ENCODE data around the gene CAPNS1. TPM values are rescaled to one million over a fixed set of nuclear protein-coding genes. Genes with fewer than 3 reads are reported as not detected.

CAPNS1 gene
- total and polyA plus RNA-seq, 2 of the 13 experiments (the other 11 are each of a cell fraction or from before 2014, with no cell fraction given) = 322 to 526 TPM

GRCh38 chr19:36120092-36120983 lies 19.5 kb upstream of the CAPNS1 start (continued):
- TF ChIP-seq ZNF317 (CRISPR knock-in tag; IDR thresholded peaks at IDR 0.05) = peak; percentile 97
- TF ChIP-seq HBP1 (CRISPR knock-in tag; IDR thresholded peaks at IDR 0.05; ENCODE audit: low read depth) = peak; percentile 100
- no peak for TF ChIP-seq ZNF646 (CRISPR knock-in tag; IDR thresholded peaks at IDR 0.05)
- TF ChIP-seq HNF1A (IDR thresholded peaks at IDR 0.05; ENCODE audit: low read depth) = peak; percentile 44; the same call in 1 of the 2 replicates
- peak; percentile 69; the same call in 1 of the 2 replicates for TF ChIP-seq HNF1A (CRISPR knock-in tag; IDR thresholded peaks at IDR 0.05; ENCODE audit: borderline replicate concordance)
- TF ChIP-seq RXRB (CRISPR knock-in tag; IDR thresholded peaks at IDR 0.05; ENCODE audit: borderline replicate concordance) = peak; percentile 56; the same call in 1 of the 2 replicates
- no peak for TF ChIP-seq MZF1 (CRISPR knock-in tag; IDR thresholded peaks at IDR 0.05; ENCODE audit: borderline replicate concordance)
- TF ChIP-seq ZNF441 (CRISPR knock-in tag; IDR thresholded peaks at IDR 0.05; ENCODE audit: borderline replicate concordance) = peak; percentile 69; the same call in 1 of the 2 replicates
- TF ChIP-seq CENPT (CRISPR knock-in tag; IDR thresholded peaks at IDR 0.05; ENCODE audit: low read depth) = 0 out of 2 replicates have a peak, but pooled peaks have one; percentile 22
- TF ChIP-seq ZNF121 (CRISPR knock-in tag; IDR thresholded peaks at IDR 0.05) = no peak; the same call in 1 of the 2 replicates
- no peak for TF ChIP-seq ZNF232 (CRISPR knock-in tag; IDR thresholded peaks at IDR 0.05; ENCODE audit: borderline replicate concordance)
- TF ChIP-seq ZNF749 (CRISPR knock-in tag; IDR thresholded peaks at IDR 0.05; ENCODE audit: borderline replicate concordance) = peak; percentile 79; the same call in 1 of the 2 replicates
- TF ChIP-seq ZNF816 (CRISPR knock-in tag; IDR thresholded peaks at IDR 0.05; ENCODE audit: borderline replicate concordance) = no peak

Data from HepG2 (cell line).